ENCODE results near the gene PTPRN2. TPM values are rescaled to one million over a fixed set of nuclear protein-coding genes. Genes with fewer than 3 reads are reported as not detected.

The PTPRN2 gene
- total and polyA plus RNA-seq, 7 donors: 0.47 to 0.82 (median 0.51) TPM

- no peak for DNase-seq
Measured at GRCh38 chr7:158315326-158315725, 272.3 kb downstream of the PTPRN2 start.

GRCh38 chr7:158314394-158314793 lies 273.2 kb downstream of the PTPRN2 start:
- peaks cover 0 to 12% (median 3%) of the 10 kb centered on the region in 3 donors for H3K27me3 ChIP-seq (ENCODE audit: insufficient read depth in 3 of 3, low read length in 2 of 3)
- H3K4me1 ChIP-seq: no peaks in the 10 kb centered on the region
- no peaks in the 10 kb centered on the region for H3K9me3 ChIP-seq
- no peak overlapping the region for H3K27ac ChIP-seq
- DNase-seq: no peak
- H3K36me3 ChIP-seq (ENCODE audit: insufficient read depth in 1 of 2, low read depth in 1 of 2): no peaks in the 10 kb centered on the region
- intact Hi-C loops (cut with DNase I): no loop called here
- TF ChIP-seq, protein P1, sequence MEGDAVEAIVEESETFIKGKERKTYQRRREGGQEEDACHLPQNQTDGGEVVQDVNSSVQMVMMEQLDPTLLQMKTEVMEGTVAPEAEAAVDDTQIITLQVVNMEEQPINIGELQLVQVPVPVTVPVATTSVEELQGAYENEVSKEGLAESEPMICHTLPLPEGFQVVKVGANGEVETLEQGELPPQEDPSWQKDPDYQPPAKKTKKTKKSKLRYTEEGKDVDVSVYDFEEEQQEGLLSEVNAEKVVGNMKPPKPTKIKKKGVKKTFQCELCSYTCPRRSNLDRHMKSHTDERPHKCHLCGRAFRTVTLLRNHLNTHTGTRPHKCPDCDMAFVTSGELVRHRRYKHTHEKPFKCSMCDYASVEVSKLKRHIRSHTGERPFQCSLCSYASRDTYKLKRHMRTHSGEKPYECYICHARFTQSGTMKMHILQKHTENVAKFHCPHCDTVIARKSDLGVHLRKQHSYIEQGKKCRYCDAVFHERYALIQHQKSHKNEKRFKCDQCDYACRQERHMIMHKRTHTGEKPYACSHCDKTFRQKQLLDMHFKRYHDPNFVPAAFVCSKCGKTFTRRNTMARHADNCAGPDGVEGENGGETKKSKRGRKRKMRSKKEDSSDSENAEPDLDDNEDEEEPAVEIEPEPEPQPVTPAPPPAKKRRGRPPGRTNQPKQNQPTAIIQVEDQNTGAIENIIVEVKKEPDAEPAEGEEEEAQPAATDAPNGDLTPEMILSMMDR (IDR thresholded peaks at IDR 0.05): no peak
- ATAC-seq: no peak
- H3K4me3 ChIP-seq: no peak overlapping the region
- 91 to 95% (median 95%) methylated on average over 15 of the region's 15 CpGs for WGBS, 3 donors

More at GRCh38 chr7:158315326-158315725, 272.3 kb downstream of the PTPRN2 start:
- TF ChIP-seq, protein P1 (IDR thresholded peaks at IDR 0.05): no peak
- no peak for ATAC-seq
- Histone ChIP-seq H3K9me3 (no peaks in the 10 kb centered on the region), H3K27me3 (ENCODE audit: insufficient read depth in 3 of 3, low read length in 2 of 3) (peaks cover 0 to 12% (median 3%) of the 10 kb centered on the region in 3 donors), H3K4me3 (no peak overlapping the region), H3K27ac (no peak overlapping the region), H3K36me3 (ENCODE audit: insufficient read depth in 1 of 2, low read depth in 1 of 2) (no peaks in the 10 kb centered on the region), H3K4me1 (no peaks in the 10 kb centered on the region)
- 87 to 91% (median 90%) methylated on average over 11 of the region's 11 CpGs for WGBS, 3 donors
- intact Hi-C loops (cut with DNase I): no loop called here

DNA sequence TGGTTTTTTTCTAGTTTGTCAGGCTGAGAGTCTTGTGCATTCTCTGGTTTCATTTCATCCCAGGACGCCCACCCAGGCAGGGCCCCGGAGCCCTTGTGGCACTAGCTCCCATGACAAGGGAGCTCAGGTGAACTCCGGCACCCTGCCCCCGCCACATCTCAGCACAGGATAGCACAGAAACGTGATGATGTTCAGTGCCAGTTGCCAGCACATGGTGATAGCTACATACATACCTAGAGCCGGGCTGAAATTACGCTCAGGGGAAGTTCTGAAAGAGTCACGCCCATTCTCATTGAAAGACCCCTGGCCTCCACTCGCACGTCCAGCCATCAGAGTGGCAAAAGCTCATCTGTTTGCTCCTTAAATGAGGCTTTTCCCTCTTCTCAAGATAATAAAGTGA lies 273.7 kb downstream of the PTPRN2 start:
- WGBS, 3 donors: 86 to 89% (median 89%) methylated on average over 10 of the region's 10 CpGs
- intact Hi-C loops (cut with DNase I): no loop called here
- ATAC-seq (no peak), DNase-seq (no peak)
- H3K36me3 ChIP-seq (ENCODE audit: insufficient read depth in 1 of 2, low read depth in 1 of 2): no peaks in the 10 kb centered on the region
- no peak overlapping the region for H3K4me3 ChIP-seq
- H3K27ac ChIP-seq: no peak overlapping the region
- H3K27me3 ChIP-seq (ENCODE audit: insufficient read depth in 3 of 3, low read length in 2 of 3): peaks cover 0 to 12% (median 3%) of the 10 kb centered on the region in 3 donors
- H3K4me1 ChIP-seq: no peaks in the 10 kb centered on the region
- no peaks in the 10 kb centered on the region for H3K9me3 ChIP-seq
- TF ChIP-seq, protein P1 (IDR thresholded peaks at IDR 0.05): no peak

DNA sequence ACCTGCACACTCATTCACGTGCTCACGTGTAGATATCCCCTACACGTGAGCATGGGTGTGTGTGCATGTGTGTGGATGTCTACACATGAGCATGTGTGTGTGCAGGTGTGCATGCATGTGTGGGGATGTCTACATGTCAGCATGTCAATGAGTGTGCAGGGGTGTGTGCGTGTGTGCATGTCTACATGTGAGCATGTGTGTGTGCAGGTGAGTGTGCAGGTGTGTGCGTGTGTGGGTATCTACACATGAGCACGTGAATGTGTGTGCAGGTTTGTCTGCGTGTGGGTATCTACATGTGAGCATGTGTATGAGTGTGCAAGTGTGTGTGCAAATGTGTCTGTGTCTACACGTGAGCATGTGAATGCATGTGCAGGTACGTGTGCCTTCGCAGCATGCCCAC lies 274.8 kb downstream of the PTPRN2 start:
- no peaks in the 10 kb centered on the region for H3K36me3 ChIP-seq (ENCODE audit: insufficient read depth in 1 of 2, low read depth in 1 of 2)
- H3K4me3 ChIP-seq: no peak overlapping the region
- DNase-seq: no peak
- intact Hi-C loops (cut with DNase I): no loop called here
- no peaks in the 10 kb centered on the region for H3K4me1 ChIP-seq
- TF ChIP-seq, protein P1 (IDR thresholded peaks at IDR 0.05): no peak
- no peak overlapping the region for H3K27ac ChIP-seq
- 95 to 97% (median 97%) methylated on average over 10 of the region's 10 CpGs for WGBS, 3 donors
- peaks cover 1% of the 10 kb centered on the region for H3K9me3 ChIP-seq
- H3K27me3 ChIP-seq (ENCODE audit: insufficient read depth in 3 of 3, low read length in 2 of 3): peaks cover 0 to 8% (median 3%) of the 10 kb centered on the region in 3 donors
- ATAC-seq: no peak

DNA sequence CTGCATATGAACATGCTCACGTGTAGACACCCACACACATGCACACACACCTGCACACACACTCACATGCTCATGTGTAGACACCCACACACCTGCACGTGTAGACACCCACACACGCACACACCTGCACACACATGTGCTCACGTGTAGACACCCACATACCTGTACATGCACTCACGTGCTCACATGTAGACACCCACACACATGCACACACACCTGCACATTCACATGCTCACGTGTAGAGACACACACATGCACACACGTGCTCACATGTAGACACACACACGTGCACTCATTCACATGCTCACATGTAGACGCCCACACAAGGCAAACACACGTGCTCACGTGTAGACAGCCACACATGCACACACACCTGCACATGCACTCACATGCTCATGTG lies 275.8 kb downstream of the PTPRN2 start:
- no peak overlapping the region for H3K4me3 ChIP-seq
- H3K27ac ChIP-seq: no peak overlapping the region
- H3K4me1 ChIP-seq: no peaks in the 10 kb centered on the region
- H3K27me3 ChIP-seq (ENCODE audit: insufficient read depth in 3 of 3, low read length in 2 of 3): peaks cover 0 to 3% (median 0%) of the 10 kb centered on the region in 3 donors
- 82 to 92% (median 83%) methylated on average over 11 of the region's 11 CpGs for WGBS, 3 donors
- DNase-seq (no peak), ATAC-seq (no peak)
- no peaks in the 10 kb centered on the region for H3K36me3 ChIP-seq (ENCODE audit: insufficient read depth in 1 of 2, low read depth in 1 of 2)
- TF ChIP-seq, protein P1 (IDR thresholded peaks at IDR 0.05): no peak
- peaks cover 6% of the 10 kb centered on the region for H3K9me3 ChIP-seq
- intact Hi-C loops (cut with DNase I): no loop called here

Measured in psoas muscle (tissue), 8 donors.